NCI-H524 treated with DMSO at 0.1 percent for 48 hours (cell line): ENCODE results near the gene DUS1L.
"Not testable (repeated sequence)": the region's sequence is repeated elsewhere in the genome, so short reads cannot be mapped to it uniquely, and the experiment has no call there.

ENCODE experiments used
- DNase-seq: peaks from one replicate; lab custom pipeline; 2025; lab: John Stamatoyannopoulos, UW

The DUS1L gene

DNA sequence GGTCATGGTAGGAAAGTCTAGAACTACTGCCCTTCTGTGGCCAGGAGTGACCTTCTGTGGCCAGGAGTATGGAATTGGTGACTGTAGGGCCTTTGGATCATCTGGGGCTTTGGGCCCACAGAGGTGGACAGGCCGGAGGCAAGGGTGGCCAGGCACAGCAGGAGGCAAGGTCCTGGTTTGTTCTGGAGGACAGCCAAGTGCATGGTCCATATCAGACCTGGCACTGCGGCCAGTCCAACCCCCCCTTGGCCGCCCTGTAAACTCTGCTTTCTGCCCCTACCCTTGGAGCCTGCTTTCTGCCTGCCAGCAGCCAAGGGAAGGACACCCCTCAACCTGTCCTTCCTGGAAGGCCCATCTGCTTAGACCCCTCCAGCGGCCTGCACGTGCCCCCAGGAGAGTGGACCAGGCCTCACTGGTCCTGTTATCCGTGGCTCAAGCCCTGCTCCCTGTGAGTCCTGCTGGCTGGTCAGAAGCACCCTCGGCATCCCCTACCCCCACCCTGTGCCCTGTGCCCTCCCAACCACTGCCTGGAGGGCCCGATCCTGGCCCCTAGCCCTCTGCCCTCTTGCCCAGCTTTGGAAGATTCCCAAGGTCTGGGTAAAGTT is 25.8 kb downstream of the DUS1L start:
- DNase-seq, result no peak

DNA sequence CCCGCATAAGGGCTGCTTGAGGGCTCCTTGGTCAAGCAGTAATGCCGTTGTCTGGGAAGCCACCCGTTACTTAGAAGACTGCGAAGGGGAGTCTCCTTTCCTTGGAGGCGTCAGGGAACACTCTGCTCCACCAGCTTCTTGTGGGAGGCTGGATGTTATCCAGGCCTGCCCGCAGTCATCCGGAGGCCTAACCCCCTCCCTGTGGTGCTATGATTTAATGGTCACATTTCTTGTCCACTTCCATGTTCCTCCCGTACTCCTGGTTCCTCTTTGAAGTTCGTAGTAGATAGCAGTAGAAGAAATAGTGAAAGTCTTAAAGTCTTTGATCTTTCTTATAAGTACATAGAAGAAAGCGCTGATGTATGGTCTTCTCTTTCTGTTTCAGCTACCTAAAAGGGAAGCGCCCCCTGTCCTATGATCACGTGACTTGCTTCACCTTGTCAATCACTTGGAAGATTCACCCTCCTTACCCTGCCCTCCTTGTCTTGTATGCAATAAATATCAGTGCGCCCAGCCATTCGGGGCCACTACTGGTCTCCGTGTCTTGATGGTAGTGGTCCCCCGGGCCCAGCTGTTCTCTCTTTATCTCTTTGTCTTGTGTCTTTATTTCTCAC is 26.7 kb downstream of the DUS1L start:
- not testable (repeated sequence) for DNase-seq

DNA sequence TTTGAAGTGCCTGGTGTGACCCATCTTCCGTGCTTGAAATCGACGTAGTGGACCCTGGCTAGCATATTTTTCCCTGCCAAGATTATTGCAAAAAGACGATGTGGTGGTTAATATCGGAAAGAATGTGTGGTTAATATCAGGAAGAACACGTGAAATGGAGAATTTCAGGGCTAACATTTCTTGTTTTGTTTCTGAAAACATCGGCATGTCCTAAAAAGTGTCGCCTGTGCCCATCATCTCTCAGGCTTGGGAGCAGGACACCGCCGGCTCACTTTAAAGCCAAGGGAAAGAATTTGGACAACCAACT is 27.8 kb downstream of the DUS1L start:
- DNase-seq, result no peak

- peak; percentile 97 for DNase-seq
Observed at GRCh38 chr17:82037092-82037888, 28.3 kb downstream of the DUS1L start, which contains the start of gene DCXR. Gene DCXR, minus strand, starts transcription at chr17:82037697. Its CDS starts 15 bp downstream, at chr17:82037682.

GRCh38 chr17:82036634-82037091 is 28.9 kb downstream of the DUS1L start:
- DNase-seq, result no peak

DNA sequence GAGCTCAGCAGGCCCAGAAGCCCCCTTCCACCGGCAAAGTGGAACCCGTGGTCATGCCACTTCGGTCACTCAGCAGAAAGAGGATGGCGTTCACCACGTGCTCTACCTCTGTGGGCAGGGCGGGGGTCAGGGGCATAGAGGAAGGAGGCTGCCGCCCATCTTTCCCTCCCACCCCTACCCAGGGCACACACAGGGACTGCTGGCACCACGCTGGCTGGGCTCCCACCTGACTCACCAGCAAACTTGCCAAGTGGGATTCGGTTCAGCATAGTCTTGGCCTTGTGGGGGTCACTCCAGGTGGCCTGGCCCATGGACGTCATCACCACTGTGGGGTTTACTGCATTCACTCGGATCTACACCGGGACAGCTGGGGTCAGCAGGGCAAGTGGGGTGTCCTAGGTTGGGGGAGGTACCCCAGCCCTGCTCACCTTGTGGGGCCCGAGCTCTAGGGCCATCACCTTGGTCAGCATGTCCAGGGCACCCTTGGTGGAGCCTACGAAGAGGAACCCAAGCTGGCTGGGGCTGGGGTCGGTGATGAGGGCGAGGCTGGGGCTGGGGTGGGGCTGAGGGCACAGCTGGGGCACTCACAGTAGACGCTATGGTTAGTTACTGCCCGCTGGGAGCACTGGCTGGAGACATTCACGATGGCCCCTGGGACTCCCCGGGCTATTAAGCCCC is 29.5 kb downstream of the DUS1L start:
- no peak for DNase-seq

DNA sequence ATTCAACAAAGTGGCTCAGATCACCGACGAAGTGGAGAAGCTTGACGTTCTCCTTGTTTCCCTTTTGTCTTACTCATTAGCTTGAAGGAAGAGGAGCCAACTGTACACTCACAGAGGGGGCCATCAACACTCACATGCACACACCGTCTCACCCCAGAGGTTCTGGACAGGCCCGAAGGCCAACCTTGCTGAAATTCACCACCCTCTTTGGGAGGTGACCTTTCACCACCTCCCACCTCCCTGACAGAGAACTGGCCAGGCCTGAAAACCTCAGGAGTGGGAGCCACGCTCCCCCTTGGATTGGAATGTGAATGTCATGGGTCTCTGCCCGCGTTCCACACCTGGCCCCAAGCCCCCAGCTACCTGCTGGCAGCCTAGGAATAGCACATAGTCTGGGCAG is 30.1 kb downstream of the DUS1L start:
- DNase-seq, result no peak

DNA sequence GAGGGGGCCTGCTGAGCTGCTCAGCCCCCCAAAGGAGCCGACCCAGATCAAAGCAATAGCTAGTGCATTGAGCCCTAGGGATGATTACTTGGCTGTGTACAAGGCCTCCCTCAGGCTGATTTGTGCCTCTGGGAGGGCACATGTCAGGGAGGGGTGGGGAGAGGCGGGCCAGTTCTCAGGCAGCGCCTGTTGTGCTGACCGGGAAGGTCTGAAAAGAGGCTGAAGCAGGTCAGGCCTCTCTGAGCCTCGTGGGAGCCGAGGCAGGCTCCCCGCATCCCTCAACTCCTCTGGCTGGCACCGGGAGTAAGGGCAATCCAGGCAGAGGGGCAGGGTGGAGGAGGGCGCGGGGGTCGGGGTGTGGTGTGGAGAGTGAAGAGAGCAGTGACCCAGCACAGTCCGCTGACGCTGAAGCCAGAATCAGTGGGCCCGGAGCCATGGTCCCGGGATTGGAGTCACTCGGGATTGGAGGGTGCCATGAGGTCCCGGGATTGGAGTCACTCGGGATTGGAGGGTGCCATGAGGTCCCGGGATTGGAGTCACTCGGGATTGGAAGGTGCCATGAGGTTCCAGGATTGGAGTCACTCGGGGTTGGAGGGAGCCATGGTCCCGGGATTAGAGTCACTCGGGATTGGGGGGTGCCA is 31.1 kb downstream of the DUS1L start:
- no peak for DNase-seq

DNA sequence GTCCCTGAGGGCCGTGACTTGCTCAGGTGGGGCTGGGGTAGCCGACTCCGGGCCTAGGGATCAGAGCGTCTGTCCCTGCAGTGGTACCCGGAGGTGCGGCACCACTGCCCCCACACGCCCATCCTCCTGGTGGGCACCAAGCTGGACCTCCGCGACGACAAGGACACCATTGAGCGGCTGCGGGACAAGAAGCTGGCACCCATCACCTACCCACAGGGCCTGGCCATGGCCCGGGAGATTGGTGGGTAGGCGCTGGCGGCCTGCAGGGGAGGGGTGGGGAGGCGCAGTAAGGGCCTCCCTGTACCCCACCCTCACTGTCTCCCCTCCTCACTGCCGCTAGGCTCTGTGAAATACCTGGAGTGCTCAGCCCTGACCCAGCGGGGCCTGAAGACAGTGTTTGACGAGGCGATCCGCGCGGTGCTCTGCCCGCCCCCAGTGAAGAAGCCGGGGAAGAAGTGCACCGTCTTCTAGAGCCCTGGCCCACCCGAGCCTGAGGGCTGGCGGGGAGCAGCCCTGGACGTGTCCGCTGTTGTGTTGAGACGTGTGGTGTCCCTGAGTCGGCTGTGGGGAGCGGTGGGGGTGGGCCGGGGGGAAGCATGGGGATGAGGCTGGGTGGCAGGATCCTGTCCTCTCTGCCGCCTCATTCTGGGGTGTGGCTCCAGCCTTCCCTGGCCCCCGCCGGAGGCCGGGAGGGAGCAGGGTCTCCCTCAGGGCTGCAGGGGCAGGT is 32.1 kb downstream of the DUS1L start:
- no peak for DNase-seq

- DNase-seq, result no peak
Observed at GRCh38 chr17:82031885-82032627, 33.5 kb downstream of the DUS1L start.

DNA sequence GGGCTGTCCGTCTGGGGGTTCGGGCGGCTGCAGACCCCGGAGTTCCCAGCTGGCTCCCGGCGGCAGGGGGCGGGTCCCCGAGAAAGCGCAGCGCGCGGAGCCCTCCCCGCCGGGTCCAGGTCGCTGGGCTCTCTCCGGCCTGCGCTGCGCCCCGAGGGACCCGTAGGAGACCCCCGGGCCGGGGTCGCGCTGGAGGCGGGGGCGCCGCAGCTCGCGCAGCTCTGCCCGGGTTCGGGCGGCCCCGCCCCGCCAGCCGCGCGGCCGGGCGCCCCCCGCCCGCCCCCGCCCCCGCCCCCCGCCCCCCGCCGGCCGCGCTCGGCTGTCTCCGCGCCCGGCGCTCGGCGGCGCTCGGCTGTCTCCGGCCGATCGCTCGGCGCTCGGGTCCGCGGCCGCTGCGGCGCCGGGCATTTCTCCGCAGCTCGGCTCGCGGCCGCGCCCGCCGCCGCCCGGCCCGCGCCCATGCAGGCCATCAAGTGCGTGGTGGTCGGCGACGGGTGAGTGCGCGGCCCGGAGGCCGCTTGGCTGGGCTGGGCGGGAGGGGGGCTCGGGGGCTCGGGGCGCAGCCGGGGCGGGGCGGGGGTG is 34.2 kb downstream of the DUS1L start, which contains the start of gene RAC3:
RAC3 (plus strand) TSS at position 376 of the 582 bp plus-strand sequence; CDS start at position 460, 84 bp downstream.
- no peak for DNase-seq

DNA sequence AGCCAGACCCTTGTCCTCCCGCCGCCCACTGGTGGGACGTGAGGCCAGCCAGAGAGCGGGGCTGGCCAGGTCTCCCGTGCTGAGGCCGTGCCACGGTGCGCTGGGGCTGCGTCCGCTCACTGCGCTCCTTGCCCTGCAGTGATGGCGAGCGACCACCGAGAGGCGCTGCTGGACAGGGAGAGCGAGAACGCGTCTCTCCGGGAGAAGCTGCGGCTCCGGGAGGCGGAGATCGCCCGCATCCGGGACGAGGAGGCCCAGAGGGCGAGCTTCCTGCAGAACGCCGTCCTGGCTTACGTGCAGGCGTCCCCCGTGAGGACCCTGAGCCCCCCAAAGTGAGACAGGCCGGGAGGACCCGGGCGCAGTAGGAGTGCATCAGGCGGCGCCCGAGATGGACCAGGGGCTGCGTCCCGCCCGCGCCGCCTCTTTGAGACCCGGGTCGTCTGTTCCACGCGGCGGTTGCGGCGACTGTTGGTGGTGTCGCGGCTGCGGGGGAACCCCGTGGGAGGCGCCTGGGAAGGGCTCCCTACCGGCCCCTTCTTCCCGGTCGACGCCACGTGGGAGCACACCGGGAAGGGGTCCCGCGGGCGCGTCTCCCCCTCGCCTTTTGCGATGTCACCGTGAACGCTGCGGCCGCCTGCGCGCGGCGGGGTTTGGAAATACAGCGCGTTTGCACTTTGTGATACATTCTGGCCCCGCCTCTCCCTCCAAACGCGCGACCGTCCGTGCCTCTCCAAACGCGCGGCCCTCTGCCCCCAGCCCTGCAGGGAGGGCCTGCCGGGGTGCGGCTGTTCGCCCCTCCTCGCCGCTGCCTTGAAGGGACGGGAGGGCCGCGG is 34.9 kb downstream of the DUS1L start:
- DNase-seq, result no peak

DNA sequence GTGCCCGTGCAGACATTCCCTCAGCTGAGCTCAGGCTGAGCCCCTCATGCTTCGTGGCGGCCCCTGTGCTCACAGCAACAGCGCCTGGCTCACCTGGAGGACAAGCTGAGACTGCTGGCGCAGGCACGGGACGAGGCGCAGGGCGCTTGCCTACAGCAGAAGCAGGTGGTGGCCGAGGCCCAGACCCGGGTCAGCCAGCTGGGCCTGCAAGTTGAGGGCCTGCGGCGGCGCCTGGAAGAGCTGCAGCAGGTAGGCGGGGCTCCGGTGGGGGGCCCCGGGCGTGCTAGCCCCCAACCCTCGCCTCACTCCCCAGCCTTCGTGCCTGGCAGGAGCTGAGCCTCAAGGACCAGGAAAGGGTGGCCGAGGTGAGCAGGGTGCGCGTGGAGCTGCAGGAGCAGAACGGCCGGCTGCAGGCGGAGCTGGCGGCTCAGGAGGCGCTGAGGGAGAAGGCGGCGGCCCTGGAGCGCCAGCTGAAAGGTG is 35.6 kb downstream of the DUS1L start:
- DNase-seq, result no peak

DNA sequence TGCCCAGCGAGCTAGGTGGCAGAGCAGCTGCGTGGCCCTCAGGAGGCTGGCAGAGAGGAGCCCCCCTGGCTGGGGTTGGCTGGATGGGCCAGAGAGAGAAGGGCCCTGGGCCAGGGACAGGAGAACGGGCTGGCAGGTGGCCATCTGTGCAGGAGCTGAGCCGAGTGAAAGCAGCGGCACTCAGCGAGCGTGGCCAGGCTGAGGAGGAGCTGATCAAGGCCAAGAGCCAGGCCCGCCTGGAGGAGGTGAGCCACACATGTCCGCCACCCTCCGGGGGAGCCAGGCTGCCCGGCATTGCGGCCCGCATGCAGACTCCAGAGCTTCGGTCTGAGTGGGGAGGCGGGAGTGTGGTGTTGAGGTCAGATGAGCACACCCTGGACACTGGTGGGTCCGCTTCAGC is 36.2 kb downstream of the DUS1L start:
- no peak for DNase-seq

DNA sequence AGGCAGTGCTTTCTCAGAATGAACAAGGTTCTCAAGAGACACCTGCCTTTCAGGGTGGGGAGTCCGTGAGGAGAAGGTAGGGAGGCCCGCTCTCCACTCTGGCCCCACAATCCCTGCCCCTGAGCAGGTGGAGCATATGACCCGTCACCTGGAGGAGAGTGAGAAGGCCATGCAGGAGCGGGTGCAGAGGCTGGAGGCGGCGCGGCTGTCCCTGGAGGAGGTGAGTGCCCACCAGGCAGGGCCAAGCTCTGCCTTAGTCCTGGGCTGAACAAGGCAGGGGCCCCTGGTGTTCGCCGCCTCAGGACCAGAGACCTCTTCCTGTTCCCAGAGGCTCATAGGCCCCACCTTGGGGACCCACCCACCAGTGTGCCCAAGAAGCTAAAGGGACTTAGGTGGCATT is 36.6 kb downstream of the DUS1L start:
- DNase-seq, result no peak

DNA sequence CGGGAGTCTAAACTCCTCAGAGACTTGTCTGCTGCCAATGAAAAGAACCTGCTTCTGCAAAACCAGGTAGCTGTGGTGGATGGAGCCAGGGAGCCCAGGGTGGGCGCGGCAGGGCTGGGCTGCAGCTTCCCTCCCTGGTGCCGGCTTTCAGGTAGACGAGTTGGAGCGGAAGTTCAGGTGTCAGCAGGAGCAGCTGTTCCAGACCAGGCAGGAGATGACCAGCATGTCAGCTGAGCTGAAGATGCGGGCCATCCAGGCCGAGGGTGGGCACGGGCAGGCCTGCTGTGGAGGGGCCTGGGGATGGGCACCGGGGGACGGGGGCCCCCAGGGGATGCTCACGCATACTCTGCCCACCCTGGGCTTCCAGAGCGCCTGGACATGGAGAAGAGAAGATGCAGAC is 37.4 kb downstream of the DUS1L start:
- DNase-seq, result no peak

DNA sequence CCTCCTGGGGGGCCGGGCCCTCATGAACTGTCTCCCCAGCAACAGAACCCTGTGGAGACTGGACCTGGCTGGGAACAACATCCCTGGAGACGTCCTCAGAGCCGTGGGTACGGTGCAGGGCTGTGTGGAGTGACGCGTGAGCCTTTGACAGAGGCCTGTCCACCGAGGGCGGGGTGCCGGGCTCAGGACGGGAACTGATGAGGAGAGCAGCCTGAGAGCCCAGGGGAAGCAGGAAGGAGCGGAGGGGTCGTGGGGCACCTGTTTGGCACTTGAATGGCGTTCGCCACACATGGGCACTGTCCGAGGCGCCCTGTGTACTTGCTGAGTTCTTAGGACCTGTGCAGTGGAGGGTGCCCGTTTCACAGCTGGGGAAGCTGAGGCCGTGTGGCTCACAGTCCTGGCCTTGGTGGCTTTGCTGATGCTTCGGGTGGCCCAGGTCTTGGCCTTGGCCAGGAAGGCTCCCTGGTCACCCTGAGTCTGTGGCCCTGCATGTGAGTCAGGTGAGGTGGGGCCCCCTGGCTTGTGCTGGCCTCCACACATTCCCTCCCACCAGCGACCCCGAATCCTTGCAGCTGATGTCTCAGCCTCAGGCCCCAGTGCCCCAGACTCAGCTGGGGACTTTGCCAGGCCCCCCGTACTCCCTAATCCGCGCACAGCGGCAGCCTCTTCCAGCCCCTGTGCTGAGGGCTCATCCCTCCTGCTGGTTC is 40.0 kb downstream of the DUS1L start:
- DNase-seq, result no peak

- DNase-seq, result no peak
Observed at GRCh38 chr17:82024859-82025258, 40.7 kb downstream of the DUS1L start.
